GM18517 (cell line): Measurements from ENCODE around the gene LRRFIP1.
"Not testable (repeated sequence)": the region's sequence is repeated elsewhere in the genome, so short reads cannot be mapped to it uniquely, and the experiment has no call there.

Experiments used
- ATAC-seq: cut with Tn5 transposase; IDR thresholded peaks from one replicate; pipeline ENCODE4 v1.9.1; 2021; ENCODE audit warnings: mild to moderate bottlenecking, moderate library complexity; ENCODE audit not compliant: unreplicated experiment

Gene LRRFIP1

GRCh38 chr2:237765122-237765521 is 137.7 kb downstream of the LRRFIP1 start:
- not testable (repeated sequence) for ATAC-seq

- ATAC-seq, result no peak
These were observed 138.5 kb downstream of the LRRFIP1 start for GRCh38 chr2:237765875-237766274.

- no peak for ATAC-seq
These were observed 139.0 kb downstream of the LRRFIP1 start for GRCh38 chr2:237766340-237766739.

- no peak for ATAC-seq
These were observed 145.1 kb downstream of the LRRFIP1 start for GRCh38 chr2:237772513-237772912.

GRCh38 chr2:237773826-237774225 is 146.4 kb downstream of the LRRFIP1 start:
- ATAC-seq, result no peak

- no peak for ATAC-seq
These were observed 147.6 kb downstream of the LRRFIP1 start for GRCh38 chr2:237774811-237775553.

- no peak for ATAC-seq
These were observed 152.1 kb downstream of the LRRFIP1 start for GRCh38 chr2:237779521-237779920.

- no peak for ATAC-seq
These were observed 154.8 kb downstream of the LRRFIP1 start for GRCh38 chr2:237782181-237782580.

GRCh38 chr2:237783678-237784077 is 156.3 kb downstream of the LRRFIP1 start:
- ATAC-seq, result not testable (repeated sequence)

GRCh38 chr2:237786936-237787335 is 159.5 kb downstream of the LRRFIP1 start:
- no peak for ATAC-seq

GRCh38 chr2:237790353-237790752 is 163.0 kb downstream of the LRRFIP1 start:
- ATAC-seq, result no peak

- no peak for ATAC-seq
These were observed 164.8 kb downstream of the LRRFIP1 start for GRCh38 chr2:237791977-237792727.

GRCh38 chr2:237797253-237797652 is 169.9 kb downstream of the LRRFIP1 start:
- no peak for ATAC-seq

- no peak for ATAC-seq
These were observed 171.1 kb downstream of the LRRFIP1 start, which contains the start of gene RBM44 for GRCh38 chr2:237798236-237799059. RBM44 (plus strand) TSS chr2:237798779; CDS start chr2:237813610, 14,831 bp downstream.

- ATAC-seq, result no peak
These were observed 171.7 kb downstream of the LRRFIP1 start for GRCh38 chr2:237799060-237799428.

GRCh38 chr2:237801466-237801865 is 174.1 kb downstream of the LRRFIP1 start:
- ATAC-seq, result no peak

GRCh38 chr2:237806334-237806733 is 178.9 kb downstream of the LRRFIP1 start:
- no peak for ATAC-seq

GRCh38 chr2:237815637-237816036 is 188.2 kb downstream of the LRRFIP1 start:
- ATAC-seq, result no peak

GRCh38 chr2:237816531-237816930 is 189.1 kb downstream of the LRRFIP1 start:
- no peak for ATAC-seq

GRCh38 chr2:237818066-237818473 is 190.7 kb downstream of the LRRFIP1 start:
- ATAC-seq, result no peak

- ATAC-seq, result no peak
These were observed 191.8 kb downstream of the LRRFIP1 start for GRCh38 chr2:237819231-237819630.
